Transverse colon (tissue), 3 donors: ENCODE data around the gene RHEB.

ENCODE experiments used
- EP300 ChIP-seq: sonication (generic); formaldehyde crosslinking; IDR thresholded peaks from one replicate; pipeline ENCODE4 v1.6.1; 2017; ENCODE audit warnings: antibody characterized with exemption, low read depth
- TF ChIP-seq, protein P1 (sequence below), 5 experiments: fragments of 200-600 bp in 3 of 5; fragments of 450-650 bp in 2 of 5; sonication (generic) in 3 of 5; IDR thresholded peaks; 1 replicate in 2 of 5; 2 replicates in 3 of 5; pipeline ENCODE4 v1.5.1; 2016 to 2017; ENCODE audit warnings: antibody characterized with exemption in 5 of 5, inconsistent platforms in 3 of 5, mild to moderate bottlenecking in 2 of 5, moderate library complexity in 1 of 5

DNA sequence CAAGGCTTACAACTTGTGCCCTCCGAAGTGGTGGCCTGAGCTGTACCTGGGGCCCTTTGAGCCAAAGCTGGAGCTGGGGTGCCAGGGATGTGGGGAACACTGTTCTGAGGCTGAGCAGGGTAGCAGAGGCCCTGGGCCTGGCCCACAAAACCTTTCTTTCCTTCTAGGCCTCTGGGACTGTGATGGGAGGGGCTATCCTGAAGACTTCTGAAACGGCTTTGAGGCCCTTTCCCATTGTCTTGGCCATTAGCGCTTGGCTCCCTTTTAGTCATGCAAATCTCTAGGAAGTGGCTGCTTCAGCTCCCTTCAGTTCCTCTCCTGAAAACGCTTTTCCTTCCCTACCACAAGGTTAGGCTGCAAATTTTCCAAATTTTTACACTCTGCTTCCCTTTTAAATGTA, 62.9 kb downstream of the RHEB start:
- TF ChIP-seq, protein P1, sequence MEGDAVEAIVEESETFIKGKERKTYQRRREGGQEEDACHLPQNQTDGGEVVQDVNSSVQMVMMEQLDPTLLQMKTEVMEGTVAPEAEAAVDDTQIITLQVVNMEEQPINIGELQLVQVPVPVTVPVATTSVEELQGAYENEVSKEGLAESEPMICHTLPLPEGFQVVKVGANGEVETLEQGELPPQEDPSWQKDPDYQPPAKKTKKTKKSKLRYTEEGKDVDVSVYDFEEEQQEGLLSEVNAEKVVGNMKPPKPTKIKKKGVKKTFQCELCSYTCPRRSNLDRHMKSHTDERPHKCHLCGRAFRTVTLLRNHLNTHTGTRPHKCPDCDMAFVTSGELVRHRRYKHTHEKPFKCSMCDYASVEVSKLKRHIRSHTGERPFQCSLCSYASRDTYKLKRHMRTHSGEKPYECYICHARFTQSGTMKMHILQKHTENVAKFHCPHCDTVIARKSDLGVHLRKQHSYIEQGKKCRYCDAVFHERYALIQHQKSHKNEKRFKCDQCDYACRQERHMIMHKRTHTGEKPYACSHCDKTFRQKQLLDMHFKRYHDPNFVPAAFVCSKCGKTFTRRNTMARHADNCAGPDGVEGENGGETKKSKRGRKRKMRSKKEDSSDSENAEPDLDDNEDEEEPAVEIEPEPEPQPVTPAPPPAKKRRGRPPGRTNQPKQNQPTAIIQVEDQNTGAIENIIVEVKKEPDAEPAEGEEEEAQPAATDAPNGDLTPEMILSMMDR (IDR thresholded peaks at IDR 0.05): no peak
- TF ChIP-seq EP300: no peak
